ENCODE data around the gene UBR1. TPM values are rescaled to one million over a fixed set of nuclear protein-coding genes. Genes with fewer than 3 reads are reported as not detected.

The UBR1 gene
- total and polyA plus RNA-seq, 8 donors: 4.6 to 19.8 (median 14.4) TPM

DNA sequence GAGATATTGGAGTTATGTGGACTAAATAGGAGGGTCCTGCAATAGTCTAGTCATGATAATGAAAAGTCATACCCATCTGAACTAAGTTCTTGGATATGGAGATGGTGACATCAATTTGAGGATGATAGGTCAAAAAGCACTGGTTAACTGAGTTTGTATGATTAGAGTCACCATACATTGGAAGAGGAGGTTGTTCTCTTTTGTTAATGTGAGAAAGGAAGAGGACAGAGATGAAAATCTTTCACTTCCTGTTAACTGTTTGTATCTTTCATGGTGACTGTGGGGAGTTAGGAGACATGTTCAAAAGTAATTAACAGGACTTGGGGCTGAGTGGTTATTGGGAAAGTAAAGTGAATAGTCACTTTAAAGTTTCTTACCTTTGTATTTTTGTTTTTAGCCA lies 38.7 kb upstream of the UBR1 start:
- Histone ChIP-seq H3K9me3 (no peaks in the 10 kb centered on the region), H3K4me1 (no peaks in the 10 kb centered on the region), H3K27me3 (no peaks in the 10 kb centered on the region), H3K27ac (no peak overlapping the region), H3K4me3 (no peak overlapping the region), H3K36me3 (peaks cover 0 to 16% (median 10%) of the 10 kb centered on the region in 3 donors)
- no peak for FAIRE-seq
- no peak for TF ChIP-seq CTCF (IDR thresholded peaks at IDR 0.05)
- intact Hi-C loops (cut with DNase I): no loop called here
- ATAC-seq: no peak
- no peak for DNase-seq

GRCh38 chr15:43143203-43143941 lies 37.5 kb upstream of the UBR1 start:
- TF ChIP-seq CTCF (IDR thresholded peaks at IDR 0.05): no peak
- no peak overlapping the region for H3K4me3 ChIP-seq
- no peaks in the 10 kb centered on the region for H3K4me1 ChIP-seq
- no peaks in the 10 kb centered on the region for H3K9me3 ChIP-seq
- no peak for DNase-seq
- no peak overlapping the region for H3K27ac ChIP-seq
- no peak for FAIRE-seq
- ATAC-seq: no peak
- H3K36me3 ChIP-seq: peaks cover 0 to 15% (median 10%) of the 10 kb centered on the region in 3 donors
- 83 to 91% methylated on average over 4 of the region's 4 CpGs for WGBS, 2 donors
- intact Hi-C loops (cut with DNase I): no loop called here
- no peaks in the 10 kb centered on the region for H3K27me3 ChIP-seq

DNA sequence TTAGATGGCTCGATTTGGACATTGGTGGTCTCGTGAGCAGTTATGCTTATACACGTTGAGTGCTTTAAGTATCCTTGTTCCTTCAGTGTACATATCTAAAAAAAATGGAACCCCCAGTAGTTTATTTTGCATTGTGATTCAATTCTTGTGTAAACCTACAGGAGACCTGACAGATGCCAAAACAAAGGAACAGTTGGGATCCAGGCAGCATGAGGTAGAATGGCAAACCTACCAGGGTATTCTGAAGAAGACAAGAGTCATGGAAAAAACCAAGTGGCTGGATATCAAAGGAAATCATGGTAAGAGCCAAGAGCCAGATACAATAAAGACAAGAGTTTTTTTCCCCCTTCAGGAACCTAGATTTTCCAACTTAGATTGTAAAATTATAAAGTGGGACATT lies 29.5 kb upstream of the UBR1 start:
- ATAC-seq (no peak), FAIRE-seq (no peak), DNase-seq (no peak)
- Histone ChIP-seq H3K9me3 (no peaks in the 10 kb centered on the region), H3K4me3 (no peak overlapping the region), H3K4me1 (peaks cover 6 to 9% (median 6%) of the 10 kb centered on the region in 3 donors), H3K36me3 (peaks cover 0 to 22% (median 1%) of the 10 kb centered on the region in 3 donors), H3K27me3 (no peaks in the 10 kb centered on the region), H3K27ac (no peak overlapping the region)
- no peak for TF ChIP-seq CTCF (IDR thresholded peaks at IDR 0.05)
- intact Hi-C loops (cut with DNase I): no loop called here
- WGBS, 2 donors: 84 to 88% methylated on average over 3 of the region's 3 CpGs

- H3K27ac ChIP-seq: peak overlapping the region; percentile 74 to 84 (median 80)
- DNase-seq (no peak), FAIRE-seq (no peak), ATAC-seq (peak in 3 of 4 donors; percentile 4 to 15 (median 9))
- H3K4me1 ChIP-seq: peaks cover 6 to 9% (median 6%) of the 10 kb centered on the region in 3 donors
- no peaks in the 10 kb centered on the region for H3K27me3 ChIP-seq
- peak overlapping the region; percentile 58 to 85 (median 78) for H3K4me3 ChIP-seq
- H3K9me3 ChIP-seq: no peaks in the 10 kb centered on the region
- no peak for TF ChIP-seq CTCF (IDR thresholded peaks at IDR 0.05)
- intact Hi-C loops (cut with DNase I): no loop called here
- peaks cover 0 to 14% (median 0%) of the 10 kb centered on the region in 3 donors for H3K36me3 ChIP-seq
- WGBS, 2 donors: 4 to 5% methylated on average over 12 of the region's 12 CpGs
Measured at GRCh38 chr15:43134157-43134635, 28.4 kb upstream of the UBR1 start.
